Measurements from ENCODE around the gene TXNRD1.
"Not testable (repeated sequence)": the region's sequence is repeated elsewhere in the genome, so short reads cannot be mapped to it uniquely, and the experiment has no call there.

TXNRD1 gene

DNA sequence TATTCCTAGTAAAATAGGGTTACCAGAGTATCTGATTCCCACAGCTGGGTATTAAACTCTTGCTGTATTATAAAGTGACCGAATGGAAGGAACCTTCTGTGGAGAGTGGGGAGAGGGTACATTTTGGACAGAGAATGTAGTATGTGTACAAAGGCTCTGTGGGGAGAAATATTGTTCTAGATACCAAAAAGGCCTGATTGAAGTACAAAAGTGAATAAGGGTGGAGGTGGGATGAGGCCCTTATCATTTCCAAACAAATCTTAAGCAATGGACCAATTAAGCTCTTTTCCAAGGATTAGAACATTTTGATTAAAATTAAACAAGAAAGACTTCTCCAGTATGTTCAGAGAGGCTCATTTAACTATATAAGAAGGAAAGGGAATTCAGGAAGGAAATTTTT lies 108.3 kb downstream of the TXNRD1 start:
- no peak for DNase-seq (ENCODE audit: low read depth in 2 of 2)

DNA sequence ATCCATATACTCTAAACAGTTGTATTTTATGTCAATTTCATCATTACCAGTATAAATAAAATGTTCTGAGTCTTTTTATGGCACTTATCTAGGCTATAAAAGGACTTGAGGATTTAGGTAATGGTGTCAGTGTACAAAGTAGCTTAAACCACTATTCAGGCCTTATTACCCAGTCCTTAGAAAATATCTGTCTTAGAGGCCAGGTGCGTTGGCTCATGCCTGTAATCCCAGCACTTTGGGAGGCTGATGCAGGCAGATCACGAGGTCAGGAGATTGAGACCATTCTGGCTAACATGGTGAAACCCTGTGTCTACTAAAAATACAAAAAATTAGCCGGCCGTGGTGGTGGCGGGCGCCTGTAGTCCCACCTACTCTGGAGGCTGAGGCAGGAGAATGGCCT lies 112.7 kb downstream of the TXNRD1 start:
- DNase-seq (ENCODE audit: low read depth in 2 of 2) = not testable (repeated sequence)

DNA sequence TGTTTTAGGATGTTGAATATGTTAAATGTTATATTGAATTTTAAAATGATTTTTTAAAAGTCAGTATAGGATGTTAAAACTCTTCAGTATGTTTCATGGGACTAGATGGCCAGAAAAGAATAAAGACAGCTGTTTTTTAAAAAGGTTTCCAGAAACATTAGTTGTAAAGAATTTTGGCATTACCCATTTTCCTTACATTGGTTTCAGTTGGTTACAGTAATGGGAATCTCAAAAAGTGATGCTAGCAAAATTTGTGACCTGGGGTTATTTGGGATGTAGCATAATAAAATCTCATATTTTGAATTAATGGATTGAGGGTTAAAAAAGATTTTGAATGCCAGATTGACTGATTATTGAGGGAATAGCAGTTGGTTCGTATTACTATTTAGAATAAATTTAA lies 113.2 kb downstream of the TXNRD1 start:
- DNase-seq (ENCODE audit: low read depth in 2 of 2) = no peak

DNA sequence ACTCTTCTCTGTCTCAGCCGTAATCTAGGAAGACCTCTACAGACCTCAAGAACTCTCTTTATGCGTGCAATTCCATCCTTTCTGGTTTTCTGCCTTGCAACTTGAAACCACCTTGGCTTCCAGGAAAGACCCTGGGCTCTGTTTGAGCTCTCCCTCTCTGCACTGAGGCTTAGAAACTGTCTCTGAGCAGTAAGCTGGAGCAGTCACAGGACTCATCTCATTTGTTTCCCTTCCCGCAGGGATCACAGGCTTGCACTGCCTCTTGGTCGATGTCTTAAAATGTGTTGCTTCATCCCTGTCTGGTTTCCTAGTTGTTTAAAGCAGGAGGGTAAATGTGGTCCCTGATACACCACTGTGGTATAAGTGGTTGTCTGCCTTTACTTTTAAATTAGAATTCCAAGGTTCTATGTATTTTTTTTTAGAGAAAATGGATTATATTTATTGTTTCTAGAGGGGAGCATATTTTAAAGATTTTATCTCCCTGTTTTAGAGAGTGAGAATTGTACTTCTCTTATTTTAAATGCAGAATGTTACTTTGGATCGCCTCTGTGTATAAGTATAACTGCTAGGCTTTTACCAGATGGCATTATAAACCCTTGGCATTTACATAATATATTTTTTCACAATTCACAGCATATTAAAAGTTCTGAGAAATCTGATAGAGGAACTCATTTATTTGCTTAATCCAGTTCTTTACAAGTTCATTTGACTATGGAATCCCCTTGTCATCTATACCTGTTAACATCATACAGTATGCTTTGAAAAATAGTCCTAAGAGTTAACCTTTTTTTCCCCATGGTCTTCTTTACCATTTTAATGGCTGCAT lies 114.3 kb downstream of the TXNRD1 start:
- no peak for DNase-seq (ENCODE audit: low read depth in 2 of 2)

DNA sequence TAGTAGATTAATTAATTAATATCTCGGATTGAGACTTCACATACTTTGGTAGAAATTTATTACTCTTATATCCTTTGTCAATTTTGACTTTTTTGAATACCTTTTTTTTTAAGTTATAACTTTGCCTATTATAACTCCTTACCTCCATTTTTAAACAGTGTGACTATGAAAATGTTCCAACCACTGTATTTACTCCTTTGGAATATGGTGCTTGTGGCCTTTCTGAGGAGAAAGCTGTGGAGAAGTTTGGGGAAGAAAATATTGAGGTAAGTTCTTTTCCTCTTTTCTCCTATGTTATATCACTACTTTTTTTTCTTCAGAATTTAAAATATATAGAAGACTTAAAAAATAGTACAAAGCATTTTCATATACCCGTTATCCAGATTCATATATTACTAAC lies 115.8 kb downstream of the TXNRD1 start:
- DNase-seq (ENCODE audit: low read depth in 2 of 2) = no peak

DNA sequence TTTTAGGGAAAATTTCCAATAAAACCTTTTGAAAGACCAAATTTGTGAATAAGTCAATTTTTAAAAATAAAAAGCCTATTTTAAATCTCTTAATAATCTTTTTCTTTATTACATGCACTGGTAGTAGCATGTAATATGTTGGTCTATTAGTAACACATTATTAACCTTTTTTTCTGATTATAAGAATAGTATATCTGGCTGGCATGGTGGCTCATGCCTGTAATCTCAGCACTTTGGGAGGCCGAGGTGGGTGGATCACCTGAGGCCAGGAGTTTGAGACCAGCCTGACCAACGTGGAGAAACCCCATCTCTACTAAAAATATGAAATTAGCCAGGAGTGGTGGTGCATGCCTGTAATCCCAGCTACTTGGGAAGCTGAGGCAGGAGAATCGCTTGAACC lies 116.7 kb downstream of the TXNRD1 start:
- not testable (repeated sequence) for DNase-seq (ENCODE audit: low read depth in 2 of 2)

DNA sequence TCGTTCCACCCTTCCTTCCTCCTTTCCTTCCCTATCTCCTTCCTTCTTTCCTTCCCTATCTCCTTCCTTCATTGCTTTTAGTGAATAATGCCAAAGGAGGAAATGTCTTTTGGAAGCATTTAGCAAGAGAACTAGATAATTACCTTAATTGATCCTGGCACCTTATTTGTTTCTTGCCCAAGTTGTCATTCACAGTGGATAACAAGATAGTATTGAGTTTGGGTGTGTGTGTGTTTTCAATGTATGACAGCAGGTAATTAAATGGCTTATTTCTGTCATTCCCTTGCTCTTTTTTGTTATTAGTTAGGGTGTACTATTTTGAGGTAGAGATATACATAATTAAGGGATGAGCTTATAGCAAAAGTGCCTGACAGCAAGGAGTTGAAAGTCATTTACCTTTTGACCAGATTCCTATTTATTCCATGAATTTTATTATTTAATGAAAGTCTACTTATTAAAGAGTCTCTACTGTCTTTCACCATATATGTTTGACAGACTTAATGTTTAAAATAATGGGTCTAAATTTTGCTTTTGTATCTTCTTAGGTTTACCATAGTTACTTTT lies 118.2 kb downstream of the TXNRD1 start:
- DNase-seq (ENCODE audit: low read depth in 2 of 2) = no peak

DNA sequence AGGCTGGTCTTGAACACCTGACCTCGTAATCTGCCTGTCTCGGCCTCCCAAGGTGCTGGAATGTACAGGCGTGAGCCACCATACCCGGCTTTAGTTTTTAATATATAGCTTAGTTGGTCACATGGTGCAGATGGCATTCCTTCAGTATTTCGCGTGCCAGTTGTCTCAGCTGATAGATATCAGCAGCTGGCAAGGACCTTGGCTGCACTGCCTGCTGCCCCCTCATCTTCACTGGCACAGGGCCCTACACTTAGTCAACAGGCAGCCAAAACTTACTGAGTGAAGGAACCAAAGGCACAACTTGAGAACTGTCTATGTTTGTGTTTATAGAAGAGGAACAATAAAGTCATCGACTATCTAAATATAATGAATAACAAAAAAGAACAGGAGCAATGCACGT lies 119.0 kb downstream of the TXNRD1 start:
- no peak for DNase-seq (ENCODE audit: low read depth in 2 of 2)

DNA sequence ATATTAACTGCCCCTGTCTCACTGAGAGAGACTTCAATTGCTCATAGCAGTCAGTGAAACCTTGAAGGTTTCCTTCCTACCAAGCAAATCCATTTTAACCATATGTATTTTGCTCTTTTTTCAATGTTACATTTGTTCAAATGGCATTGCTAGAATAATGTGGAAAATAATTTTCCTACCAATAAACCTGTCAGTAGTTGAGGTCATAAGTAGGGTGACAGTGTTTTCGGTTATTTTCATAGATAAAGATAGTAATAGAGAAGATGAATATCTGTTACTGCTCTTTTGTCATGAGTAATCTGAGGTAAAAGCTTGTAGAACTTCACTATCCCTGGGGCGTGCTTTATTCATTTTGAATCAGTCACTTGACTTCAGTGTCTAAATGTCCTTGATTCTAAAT lies 120.5 kb downstream of the TXNRD1 start:
- DNase-seq (ENCODE audit: low read depth in 2 of 2) = no peak

DNA sequence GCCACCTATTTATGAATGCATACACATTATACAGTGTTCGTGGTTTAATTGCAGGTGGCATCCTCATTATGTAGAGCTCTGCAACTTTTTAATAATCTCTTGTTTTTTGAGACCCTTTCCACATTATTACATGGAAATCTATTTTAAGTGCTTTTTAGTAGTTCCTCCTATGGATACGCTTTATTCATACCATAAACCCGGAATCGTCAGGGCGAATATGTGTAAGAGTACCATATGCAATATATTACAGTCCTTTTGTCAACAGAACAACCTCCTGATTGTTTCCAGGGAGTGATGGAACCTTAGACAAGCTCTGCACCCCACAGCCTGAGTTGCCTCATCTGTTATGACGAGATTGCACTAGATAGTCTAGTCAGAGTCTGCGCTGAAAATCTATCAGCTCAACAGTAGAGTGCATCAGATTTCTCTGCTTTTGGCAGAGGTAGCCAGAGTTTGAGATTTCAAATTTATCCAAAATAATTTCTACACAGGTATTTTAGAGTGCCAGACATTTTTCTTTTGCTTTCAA lies 121.5 kb downstream of the TXNRD1 start:
- DNase-seq (ENCODE audit: low read depth in 2 of 2) = no peak

DNA sequence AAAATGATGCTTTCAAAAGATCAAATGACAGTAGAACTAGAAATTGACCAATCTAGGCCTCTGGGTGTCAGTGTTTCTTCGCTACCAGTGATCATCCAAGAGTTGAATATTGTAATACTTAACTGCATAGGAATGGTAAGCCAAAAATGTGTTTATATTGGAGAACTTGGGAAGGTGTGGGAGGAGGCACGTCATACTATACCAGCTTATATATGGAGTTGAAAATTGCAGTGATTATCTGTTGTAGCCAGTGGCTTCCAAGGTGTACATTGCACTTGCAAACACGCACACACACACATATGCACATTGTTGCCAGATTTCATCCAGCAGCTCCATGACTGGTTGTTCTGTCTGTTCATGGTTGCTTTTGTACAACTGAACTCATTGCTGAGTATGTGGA lies 124.1 kb downstream of the TXNRD1 start:
- no peak for DNase-seq (ENCODE audit: low read depth in 2 of 2)

DNA sequence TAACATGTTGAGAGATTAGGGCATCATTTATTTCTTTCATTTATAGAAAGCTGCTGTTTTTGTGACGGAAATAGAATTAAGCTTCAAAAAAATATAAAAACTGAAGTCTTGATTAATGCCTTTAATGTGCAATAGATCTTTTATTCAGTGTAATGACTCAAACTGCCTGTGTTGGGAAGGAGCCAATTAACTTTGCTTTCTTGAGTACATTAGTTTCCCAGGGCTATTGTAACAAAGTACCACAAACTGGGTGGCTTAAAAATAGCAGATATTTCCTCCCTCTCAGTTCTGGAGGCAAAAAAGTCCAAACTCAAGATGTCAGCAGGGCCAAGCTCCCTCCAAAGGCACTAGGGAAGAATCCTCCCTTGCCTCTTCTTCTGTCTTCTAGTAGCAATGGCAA lies 124.6 kb downstream of the TXNRD1 start:
- DNase-seq (ENCODE audit: low read depth in 2 of 2) = no peak

DNA sequence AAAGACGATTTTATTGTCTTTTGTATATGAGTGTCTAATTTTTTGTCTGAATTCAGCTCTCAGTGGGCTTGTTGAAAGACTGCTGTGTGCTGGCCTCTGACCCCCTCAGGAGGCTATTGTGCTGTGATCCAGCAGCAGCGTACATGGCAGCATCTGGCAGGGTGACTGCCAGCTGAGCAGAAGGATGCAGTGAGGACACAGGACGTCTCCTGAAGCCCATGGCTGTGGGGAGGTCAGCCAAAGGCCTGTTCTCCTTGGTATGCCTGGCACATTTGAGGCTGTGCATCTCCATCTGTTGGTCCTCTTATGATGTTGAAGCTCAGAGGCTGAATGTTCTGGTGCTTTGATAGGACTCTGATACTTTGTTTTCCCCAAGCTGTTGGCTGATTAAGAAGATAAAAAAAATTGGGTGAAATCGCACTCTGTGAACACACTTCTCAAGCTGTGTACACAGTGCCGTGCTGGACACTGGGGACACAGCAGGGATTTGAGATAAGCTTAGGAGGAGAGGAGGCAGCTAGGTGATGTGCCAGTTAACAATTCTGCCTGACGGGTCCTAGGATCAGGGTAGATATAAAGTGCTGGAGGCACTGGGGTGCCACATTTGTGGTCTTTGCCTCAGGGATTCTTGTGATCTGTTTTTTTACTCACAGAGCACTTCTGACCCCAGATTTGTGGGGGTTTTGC lies 125.5 kb downstream of the TXNRD1 start:
- DNase-seq (ENCODE audit: low read depth in 2 of 2) = no peak

DNA sequence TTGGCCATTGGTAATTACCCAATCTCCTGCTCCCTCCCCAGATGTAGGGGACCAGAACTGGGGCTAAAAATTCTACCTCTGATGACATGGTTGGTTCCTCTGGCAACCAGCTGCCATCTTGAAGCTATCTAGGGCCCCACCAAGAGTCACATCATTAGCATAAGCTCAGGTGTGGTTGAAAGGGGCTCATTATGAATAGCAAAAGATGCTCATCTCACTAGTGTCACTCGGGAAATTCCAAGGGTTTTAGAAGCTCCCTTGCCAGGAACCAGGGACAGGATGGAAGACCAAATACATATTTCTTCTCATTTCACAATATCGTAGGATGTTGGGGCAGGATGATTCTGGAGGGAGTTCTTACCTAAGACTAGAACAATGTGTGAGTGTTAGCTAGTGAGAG lies 126.6 kb downstream of the TXNRD1 start:
- DNase-seq (ENCODE audit: low read depth in 2 of 2) = no peak

DNA sequence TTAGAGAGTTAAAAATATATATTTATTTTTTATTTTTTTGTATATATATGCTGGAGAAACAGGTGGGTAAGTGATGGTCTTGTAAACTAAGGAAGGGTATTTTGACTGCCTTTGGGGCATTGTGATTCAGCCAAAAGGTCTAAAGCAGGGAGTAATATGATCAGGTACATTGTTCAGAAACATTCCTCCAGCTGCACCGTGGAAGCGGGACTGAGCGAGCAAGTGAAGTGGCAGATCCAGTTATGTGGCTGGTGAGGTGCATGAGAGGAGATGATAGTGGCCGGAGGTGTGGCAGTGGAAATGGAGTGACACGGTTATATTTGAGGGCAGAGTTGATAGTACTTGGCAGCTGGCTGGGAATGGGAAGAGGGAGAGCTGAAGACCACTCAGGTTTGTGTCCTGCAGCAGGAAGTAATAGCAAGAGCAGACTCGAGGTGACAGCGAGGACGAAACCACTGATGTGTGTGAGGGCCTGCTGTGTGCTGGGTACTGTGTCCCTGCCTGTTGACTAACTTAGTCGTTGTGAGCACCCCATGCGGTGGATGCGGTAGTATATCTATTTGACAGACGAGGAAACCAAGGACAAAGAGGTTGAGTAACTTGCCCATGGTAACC lies 127.2 kb downstream of the TXNRD1 start:
- no peak for DNase-seq (ENCODE audit: low read depth in 2 of 2)

DNA sequence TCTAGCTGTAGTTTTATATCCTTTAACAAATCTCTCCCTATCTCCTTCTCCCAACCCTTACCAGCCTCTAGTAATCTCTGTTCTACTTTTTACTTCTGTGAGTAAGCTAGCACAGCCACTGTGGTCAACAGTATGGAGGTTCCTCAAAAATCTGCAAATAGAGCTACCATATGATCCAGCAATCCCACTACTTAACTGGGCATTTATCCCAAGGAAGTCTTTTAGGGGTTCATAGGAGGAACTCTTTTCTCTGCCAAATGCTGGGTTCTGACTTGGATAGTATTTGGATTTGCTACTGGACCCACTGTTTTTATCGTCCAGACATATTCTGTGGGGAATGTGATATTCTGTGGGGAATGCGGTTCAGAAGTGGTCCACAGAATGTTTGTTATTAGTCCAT lies 129.1 kb downstream of the TXNRD1 start:
- no peak for DNase-seq (ENCODE audit: low read depth in 2 of 2)

DNA sequence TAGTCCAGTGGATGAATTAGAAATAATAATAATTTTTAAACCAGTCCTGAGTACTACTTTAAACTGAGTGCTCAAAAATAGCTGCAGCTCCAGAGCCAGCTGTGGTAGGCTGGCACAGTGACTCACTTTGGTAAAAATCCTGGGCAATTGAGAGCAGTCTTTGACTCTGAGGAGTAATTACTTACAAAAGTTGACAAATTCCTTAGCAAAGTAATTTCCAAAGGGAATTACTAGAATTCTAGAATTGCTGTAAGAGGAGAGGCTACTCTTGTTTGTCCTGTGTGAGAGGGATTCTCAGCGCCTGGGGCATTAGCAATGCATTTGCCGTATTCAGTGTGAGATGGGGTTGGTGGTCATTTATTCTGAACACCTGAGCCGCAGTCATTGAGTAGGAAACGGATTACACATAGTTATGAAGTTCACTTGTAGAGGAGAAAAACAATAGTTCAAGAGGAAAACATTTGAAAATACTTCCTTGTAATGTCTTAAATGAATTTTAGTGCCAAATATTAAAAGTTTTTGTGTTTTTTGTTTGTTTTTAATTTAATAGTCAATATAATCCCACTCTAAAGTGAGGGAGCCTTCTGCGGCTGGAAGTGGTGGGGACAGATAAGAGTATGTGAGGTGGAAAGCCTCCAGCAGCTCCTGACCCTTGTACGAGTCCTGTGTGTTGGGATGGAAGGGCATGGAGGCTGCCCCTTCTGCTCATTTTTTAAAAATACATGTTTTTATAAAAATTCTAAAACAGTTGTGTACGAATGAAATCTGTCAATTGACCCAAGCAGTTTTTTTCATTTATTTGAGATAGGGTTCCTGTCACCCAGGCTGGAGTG lies 129.9 kb downstream of the TXNRD1 start:
- no peak for DNase-seq (ENCODE audit: low read depth in 2 of 2)

DNA sequence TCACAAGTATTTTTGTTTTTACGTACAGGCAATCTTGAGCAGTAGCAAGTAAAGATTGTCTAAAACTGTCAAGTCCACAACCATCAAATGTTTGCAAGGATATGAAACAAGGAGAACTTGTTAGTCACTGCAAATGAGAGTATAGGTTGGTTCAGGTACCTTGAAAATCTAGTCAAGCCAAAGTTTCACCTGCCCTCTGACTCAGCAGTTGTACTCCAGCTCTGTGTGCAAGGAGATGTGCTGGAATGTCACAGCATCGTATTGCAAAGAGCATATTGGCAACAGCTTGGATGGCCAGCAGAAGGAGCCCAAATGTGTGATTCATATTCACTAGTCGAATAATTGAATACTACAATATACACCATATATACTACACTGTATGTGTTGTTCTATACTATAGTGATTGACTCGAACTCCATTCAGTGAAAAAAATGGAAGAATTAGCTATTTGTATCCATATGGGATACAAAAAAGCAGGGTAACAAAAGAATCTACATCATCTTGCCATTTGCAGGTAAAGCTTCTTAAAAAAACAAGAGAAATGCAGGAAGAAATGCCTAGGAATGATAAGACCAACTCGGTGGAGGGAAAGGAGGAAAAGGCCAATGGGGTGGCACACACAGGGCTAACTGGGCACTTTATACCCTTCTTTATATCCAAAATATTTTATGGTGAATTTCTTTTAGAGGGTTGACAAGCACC lies 131.9 kb downstream of the TXNRD1 start:
- DNase-seq (ENCODE audit: low read depth in 2 of 2) = no peak

DNA sequence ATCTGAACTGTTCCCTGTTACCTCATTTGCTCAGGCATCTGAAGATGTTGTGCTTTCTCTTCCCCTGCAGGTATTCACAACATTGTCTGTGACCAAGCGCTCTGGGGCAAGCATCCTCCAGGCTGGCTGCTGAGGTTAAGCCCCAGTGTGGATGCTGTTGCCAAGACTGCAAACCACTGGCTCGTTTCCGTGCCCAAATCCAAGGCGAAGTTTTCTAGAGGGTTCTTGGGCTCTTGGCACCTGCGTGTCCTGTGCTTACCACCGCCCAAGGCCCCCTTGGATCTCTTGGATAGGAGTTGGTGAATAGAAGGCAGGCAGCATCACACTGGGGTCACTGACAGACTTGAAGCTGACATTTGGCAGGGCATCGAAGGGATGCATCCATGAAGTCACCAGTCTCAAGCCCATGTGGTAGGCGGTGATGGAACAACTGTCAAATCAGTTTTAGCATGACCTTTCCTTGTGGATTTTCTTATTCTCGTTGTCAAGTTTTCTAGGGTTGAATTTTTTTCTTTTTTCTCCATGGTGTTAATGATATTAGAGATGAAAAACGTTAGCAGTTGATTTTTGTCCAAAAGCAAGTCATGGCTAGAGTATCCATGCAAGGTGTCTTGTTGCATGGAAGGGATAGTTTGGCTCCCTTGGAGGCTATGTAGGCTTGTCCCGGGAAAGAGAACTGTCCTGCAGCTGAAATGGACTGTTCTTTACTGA lies 132.9 kb downstream of the TXNRD1 start:
- no peak for DNase-seq (ENCODE audit: low read depth in 2 of 2)

DNA sequence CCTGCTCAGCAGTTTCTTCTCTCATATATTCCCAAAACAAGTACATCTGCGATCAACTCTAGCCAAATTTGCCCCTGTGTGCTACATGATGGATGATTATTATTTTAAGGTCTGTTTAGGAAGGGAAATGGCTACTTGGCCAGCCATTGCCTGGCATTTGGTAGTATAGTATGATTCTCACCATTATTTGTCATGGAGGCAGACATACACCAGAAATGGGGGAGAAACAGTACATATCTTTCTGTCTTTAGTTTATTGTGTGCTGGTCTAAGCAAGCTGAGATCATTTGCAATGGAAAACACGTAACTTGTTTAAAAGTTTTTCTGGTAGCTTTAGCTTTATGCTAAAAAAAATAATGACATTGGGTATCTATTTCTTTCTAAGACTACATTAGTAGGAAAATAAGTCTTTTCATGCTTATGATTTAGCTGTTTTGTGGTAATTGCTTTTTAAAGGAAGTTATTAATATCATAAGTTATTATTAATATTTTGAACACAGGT lies 133.5 kb downstream of the TXNRD1 start:
- no peak for DNase-seq (ENCODE audit: low read depth in 2 of 2)

Measured in fibroblast of skin of left quadriceps (primary cell).